ENCODE data around the gene SNRNP200.
"Not testable (repeated sequence)": the region's sequence is repeated elsewhere in the genome, so short reads cannot be mapped to it uniquely, and the experiment has no call there.

The SNRNP200 gene

GRCh38 chr2:96258166-96259022 lies 47.0 kb downstream of the SNRNP200 start:
- peak overlapping the region; percentile 86 for H3K27ac Mint-ChIP-seq
- peak overlapping the region; percentile 11 for H3K4me3 Mint-ChIP-seq
- ATAC-seq (ENCODE audit: low read depth) = no peak
- no peaks in the 10 kb centered on the region for H3K9me3 Mint-ChIP-seq
- DNase-seq (ENCODE audit: low spot score in 2 of 2) = no peak
- no peaks in the 10 kb centered on the region for H3K27me3 Mint-ChIP-seq
- H3K36me3 Mint-ChIP-seq = peaks cover 17% of the 10 kb centered on the region
- H3K4me1 Mint-ChIP-seq = peaks cover 42% of the 10 kb centered on the region

- peak overlapping the region; percentile 11 for H3K4me3 Mint-ChIP-seq
- peaks cover 20% of the 10 kb centered on the region for H3K36me3 Mint-ChIP-seq
- H3K9me3 Mint-ChIP-seq; DNase-seq (ENCODE audit: low spot score in 2 of 2); H3K27me3 Mint-ChIP-seq; ATAC-seq (ENCODE audit: low read depth): not testable (repeated sequence)
- H3K27ac Mint-ChIP-seq = peak overlapping the region; percentile 35
- peaks cover 42% of the 10 kb centered on the region for H3K4me1 Mint-ChIP-seq
These were observed 47.6 kb downstream of the SNRNP200 start for GRCh38 chr2:96257744-96258143.

DNA sequence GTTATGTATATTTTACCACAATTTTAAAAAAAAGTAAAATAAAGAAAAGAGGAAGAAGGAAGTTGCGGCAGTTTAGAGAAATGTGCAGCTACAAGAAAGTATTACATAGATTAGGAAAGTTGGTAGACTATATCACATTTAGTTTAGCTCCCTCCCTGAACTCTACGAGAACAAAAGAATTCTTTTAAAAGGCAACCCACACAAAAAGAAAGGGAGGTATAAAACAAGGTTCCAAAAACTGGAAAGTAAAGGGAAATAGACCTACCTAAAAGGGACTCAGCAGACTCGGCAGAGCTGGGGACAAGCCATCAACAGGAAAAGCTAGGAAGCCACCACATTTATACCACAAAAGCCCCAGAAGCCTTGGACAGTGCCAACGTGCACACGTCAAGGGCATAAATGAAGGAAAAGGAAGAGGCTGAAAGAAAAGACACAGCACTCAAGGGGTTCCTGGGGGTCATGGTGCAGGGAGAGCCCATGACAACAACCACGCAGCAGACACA lies 48.7 kb downstream of the SNRNP200 start:
- Mint-ChIP-seq H3K27me3 (no peaks in the 10 kb centered on the region), H3K9me3 (no peaks in the 10 kb centered on the region), H3K36me3 (peaks cover 28% of the 10 kb centered on the region), H3K27ac (peak overlapping the region; percentile 93), H3K4me3 (peak overlapping the region; percentile 78), H3K4me1 (peaks cover 42% of the 10 kb centered on the region)
- ATAC-seq (ENCODE audit: low read depth) (peak; percentile 28), DNase-seq (ENCODE audit: low spot score in 2 of 2) (no peak)

GRCh38 chr2:96254571-96254970 lies 50.8 kb downstream of the SNRNP200 start:
- H3K4me1 Mint-ChIP-seq = peaks cover 34% of the 10 kb centered on the region

GRCh38 chr2:96253006-96253405 lies 52.3 kb downstream of the SNRNP200 start:
- no peak for DNase-seq (ENCODE audit: low spot score in 2 of 2)
- Mint-ChIP-seq H3K4me3 (no peak overlapping the region), H3K9me3 (no peaks in the 10 kb centered on the region), H3K27ac (no peak overlapping the region), H3K36me3 (peaks cover 38% of the 10 kb centered on the region), H3K27me3 (no peaks in the 10 kb centered on the region), H3K4me1 (peaks cover 19% of the 10 kb centered on the region)
- no peak for ATAC-seq (ENCODE audit: low read depth)

More at GRCh38 chr2:96254571-96254970, 50.8 kb downstream of the SNRNP200 start:
- DNase-seq (ENCODE audit: low spot score in 2 of 2) (no peak), ATAC-seq (ENCODE audit: low read depth) (no peak)
- Mint-ChIP-seq H3K36me3 (peaks cover 36% of the 10 kb centered on the region), H3K4me3 (no peak overlapping the region), H3K27ac (no peak overlapping the region), H3K9me3 (no peaks in the 10 kb centered on the region), H3K27me3 (no peaks in the 10 kb centered on the region)

GRCh38 chr2:96252526-96252925 lies 52.8 kb downstream of the SNRNP200 start:
- no peak overlapping the region for H3K27ac Mint-ChIP-seq
- H3K4me3 Mint-ChIP-seq = no peak overlapping the region
- DNase-seq (ENCODE audit: low spot score in 2 of 2) = no peak
- peaks cover 38% of the 10 kb centered on the region for H3K36me3 Mint-ChIP-seq
- ATAC-seq (ENCODE audit: low read depth) = no peak
- no peaks in the 10 kb centered on the region for H3K9me3 Mint-ChIP-seq
- H3K4me1 Mint-ChIP-seq = peaks cover 16% of the 10 kb centered on the region
- H3K27me3 Mint-ChIP-seq = no peaks in the 10 kb centered on the region

- no peak for DNase-seq (ENCODE audit: low spot score in 2 of 2)
- H3K9me3 Mint-ChIP-seq = no peaks in the 10 kb centered on the region
- no peak overlapping the region for H3K4me3 Mint-ChIP-seq
- no peaks in the 10 kb centered on the region for H3K27me3 Mint-ChIP-seq
- ATAC-seq (ENCODE audit: low read depth) = no peak
- H3K36me3 Mint-ChIP-seq = peaks cover 37% of the 10 kb centered on the region
- H3K27ac Mint-ChIP-seq = no peak overlapping the region
- H3K4me1 Mint-ChIP-seq = peaks cover 16% of the 10 kb centered on the region
These were observed 53.5 kb downstream of the SNRNP200 start for GRCh38 chr2:96251721-96252292.

DNA sequence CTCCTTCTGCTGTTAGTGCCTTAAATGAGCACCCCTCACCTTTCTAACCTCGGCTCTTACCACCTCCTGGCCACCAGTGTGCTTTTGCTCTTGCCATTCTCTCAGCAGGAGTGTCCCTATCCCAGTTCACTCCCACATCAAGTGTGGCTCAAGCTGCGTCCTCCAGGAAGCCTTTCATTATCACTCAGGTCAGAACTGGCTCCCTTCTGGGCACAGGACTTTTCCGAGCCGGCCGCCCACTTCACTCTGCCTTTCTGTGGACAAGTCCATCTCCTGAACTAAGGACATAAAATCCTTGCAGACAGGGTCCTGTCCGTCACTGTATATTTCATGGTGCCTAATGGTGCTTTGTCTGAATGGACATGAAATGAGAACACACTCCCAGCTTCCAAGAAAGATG lies 55.2 kb downstream of the SNRNP200 start:
- H3K9me3 Mint-ChIP-seq = peaks cover 3% of the 10 kb centered on the region
- no peak overlapping the region for H3K4me3 Mint-ChIP-seq
- H3K4me1 Mint-ChIP-seq = peaks cover 24% of the 10 kb centered on the region
- ATAC-seq (ENCODE audit: low read depth) = no peak
- DNase-seq (ENCODE audit: low spot score in 2 of 2) = no peak
- no peaks in the 10 kb centered on the region for H3K27me3 Mint-ChIP-seq
- peaks cover 31% of the 10 kb centered on the region for H3K36me3 Mint-ChIP-seq
- H3K27ac Mint-ChIP-seq = peak overlapping the region; percentile 81

- H3K27me3 Mint-ChIP-seq = no peaks in the 10 kb centered on the region
- peak overlapping the region; percentile 81 for H3K27ac Mint-ChIP-seq
- peaks cover 3% of the 10 kb centered on the region for H3K9me3 Mint-ChIP-seq
- H3K4me1 Mint-ChIP-seq = peaks cover 26% of the 10 kb centered on the region
- H3K36me3 Mint-ChIP-seq = peaks cover 31% of the 10 kb centered on the region
- H3K4me3 Mint-ChIP-seq = no peak overlapping the region
- no peak for ATAC-seq (ENCODE audit: low read depth)
- DNase-seq (ENCODE audit: low spot score in 2 of 2) = no peak
These were observed 55.7 kb downstream of the SNRNP200 start for GRCh38 chr2:96249654-96250053.

GRCh38 chr2:96248624-96249023 lies 56.7 kb downstream of the SNRNP200 start:
- Mint-ChIP-seq H3K4me1 (peaks cover 25% of the 10 kb centered on the region), H3K36me3 (peaks cover 25% of the 10 kb centered on the region), H3K9me3 (peaks cover 3% of the 10 kb centered on the region), H3K27me3 (no peaks in the 10 kb centered on the region), H3K27ac (no peak overlapping the region), H3K4me3 (no peak overlapping the region)
- ATAC-seq (ENCODE audit: low read depth) (no peak), DNase-seq (ENCODE audit: low spot score in 2 of 2) (no peak)

GRCh38 chr2:96247896-96248295 lies 57.5 kb downstream of the SNRNP200 start:
- Mint-ChIP-seq H3K9me3 (peaks cover 3% of the 10 kb centered on the region), H3K27me3 (no peaks in the 10 kb centered on the region), H3K4me3 (no peak overlapping the region), H3K27ac (no peak overlapping the region), H3K36me3 (peaks cover 20% of the 10 kb centered on the region), H3K4me1 (peaks cover 25% of the 10 kb centered on the region)
- DNase-seq (ENCODE audit: low spot score in 2 of 2) (no peak), ATAC-seq (ENCODE audit: low read depth) (no peak)

GRCh38 chr2:96247009-96247408 lies 58.3 kb downstream of the SNRNP200 start:
- Mint-ChIP-seq H3K9me3 (peaks cover 3% of the 10 kb centered on the region), H3K27me3 (no peaks in the 10 kb centered on the region), H3K4me1 (peaks cover 29% of the 10 kb centered on the region), H3K36me3 (peaks cover 13% of the 10 kb centered on the region), H3K4me3 (no peak overlapping the region), H3K27ac (peak overlapping the region; percentile 76)
- ATAC-seq (ENCODE audit: low read depth) = no peak
- no peak for DNase-seq (ENCODE audit: low spot score in 2 of 2)

DNA sequence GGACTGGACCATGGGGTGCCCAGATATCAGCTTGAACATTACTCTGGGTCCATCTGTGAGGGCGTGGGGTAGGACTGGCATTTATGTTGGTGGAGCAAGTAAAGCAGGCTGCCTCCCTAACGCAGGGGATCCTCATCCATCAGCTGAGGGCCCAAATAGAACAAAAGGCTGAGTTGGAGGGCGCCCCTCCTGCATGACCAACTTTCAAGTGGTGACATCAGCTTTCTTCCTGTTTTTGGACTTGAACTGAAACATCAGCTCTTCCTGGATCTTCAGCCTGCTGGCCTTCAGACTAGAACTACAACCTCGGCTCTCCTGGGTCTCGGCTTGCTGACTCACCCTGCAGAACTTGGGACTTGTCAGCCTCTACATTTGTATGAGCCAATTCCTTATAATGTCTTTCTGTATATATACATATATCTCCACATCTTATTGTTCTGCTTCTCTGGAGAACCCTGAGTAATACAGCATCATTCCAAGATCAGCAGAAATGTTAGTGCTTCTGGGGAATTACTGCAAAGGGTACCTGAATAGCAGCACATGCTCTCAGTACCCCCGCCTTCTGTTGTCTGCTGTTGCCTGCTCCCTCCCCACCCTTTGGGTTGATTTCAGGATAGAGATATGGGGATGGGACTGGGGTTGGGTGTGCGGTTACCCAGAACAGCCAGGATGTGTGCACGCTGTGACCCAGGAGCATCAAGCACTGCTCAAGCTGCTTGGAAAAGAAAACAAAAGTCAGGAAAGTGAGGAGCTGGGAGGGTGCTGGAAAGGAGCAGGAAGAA lies 59.5 kb downstream of the SNRNP200 start:
- DNase-seq (ENCODE audit: low spot score in 2 of 2) (no peak), ATAC-seq (ENCODE audit: low read depth) (peak; percentile 55)
- H3K27ac Mint-ChIP-seq = peak overlapping the region; percentile 91
- peaks cover 3% of the 10 kb centered on the region for H3K9me3 Mint-ChIP-seq
- peaks cover 11% of the 10 kb centered on the region for H3K36me3 Mint-ChIP-seq
- no peak overlapping the region for H3K4me3 Mint-ChIP-seq
- no peaks in the 10 kb centered on the region for H3K27me3 Mint-ChIP-seq
- peaks cover 36% of the 10 kb centered on the region for H3K4me1 Mint-ChIP-seq

- H3K27me3 Mint-ChIP-seq = no peaks in the 10 kb centered on the region
- H3K36me3 Mint-ChIP-seq = peaks cover 5% of the 10 kb centered on the region
- H3K9me3 Mint-ChIP-seq = peaks cover 3% of the 10 kb centered on the region
- H3K4me1 Mint-ChIP-seq = peaks cover 34% of the 10 kb centered on the region
- DNase-seq (ENCODE audit: low spot score in 2 of 2) = no peak
- no peak for ATAC-seq (ENCODE audit: low read depth)
- no peak overlapping the region for H3K27ac Mint-ChIP-seq
- H3K4me3 Mint-ChIP-seq = no peak overlapping the region
These were observed 61.5 kb downstream of the SNRNP200 start for GRCh38 chr2:96243843-96244242.
